Left lobe of liver (tissue), 2 donors: ENCODE measurements around the gene NDUFB4. TPM values are rescaled to one million over a fixed set of nuclear protein-coding genes. Genes with fewer than 3 reads are reported as not detected.

Experiments
- ATAC-seq: fragments of 200-7000 bp; cut with Tn5 transposase; one replicate; pipeline ENCODE4 v1.9.1; 2020; ENCODE audit warnings: mild to moderate bottlenecking, moderate library complexity
- DNase-seq: peaks from one replicate; pipeline ENCODE4 v3.0.0-alpha.2; 2020; ENCODE audit warnings: low spot score
- total RNA-seq: library from RNA; stranded (reverse); gene quantifications from one replicate; pipeline ENCODE4 v1.2.1, GENCODE V29; 2021
- donor health status: DM: no; HTN: no; CAD: no; lungs with moderate emphysema.
- donor health status: DM: no; HTN: yes; CAD: no.

Gene NDUFB4
- 65.2 TPM for total RNA-seq

- peak; percentile 98 for DNase-seq
- ATAC-seq, result peak; percentile 98
Measured at GRCh38 chr3:120596116-120596852, at the start of gene NDUFB4. Gene NDUFB4, plus strand, starts transcription at chr3:120596336. Its CDS starts 24 bp downstream, at chr3:120596360.

GRCh38 chr3:120550546-120550945 lies 45.6 kb upstream of the NDUFB4 start:
- ATAC-seq, result peak; percentile 52

GRCh38 chr3:120552184-120553172 lies 43.7 kb upstream of the NDUFB4 start:
- DNase-seq (no peak), ATAC-seq (no peak)

More at GRCh38 chr3:120550546-120550945, 45.6 kb upstream of the NDUFB4 start:
- DNase-seq, result no peak

GRCh38 chr3:120554812-120555606 lies 41.1 kb upstream of the NDUFB4 start:
- DNase-seq (peak; percentile 59), ATAC-seq (peak; percentile 4)

GRCh38 chr3:120555657-120556509 lies 40.3 kb upstream of the NDUFB4 start:
- ATAC-seq (peak; percentile 69), DNase-seq (peak; percentile 94)

GRCh38 chr3:120557115-120557514 lies 39.0 kb upstream of the NDUFB4 start:
- DNase-seq (no peak), ATAC-seq (no peak)

- ATAC-seq, result peak; percentile 70
- peak; percentile 89 for DNase-seq
Measured at GRCh38 chr3:120558771-120559241, 37.3 kb upstream of the NDUFB4 start.

GRCh38 chr3:120559242-120560061 lies 36.7 kb upstream of the NDUFB4 start:
- ATAC-seq, result peak; percentile 25
- peak; percentile 72 for DNase-seq

- DNase-seq, result no peak
- ATAC-seq, result no peak
Measured at GRCh38 chr3:120560304-120561250, 35.6 kb upstream of the NDUFB4 start.

- peak; percentile 56 for ATAC-seq
- peak; percentile 63 for DNase-seq
Measured at GRCh38 chr3:120561251-120562045, 34.7 kb upstream of the NDUFB4 start.

GRCh38 chr3:120563356-120564022 lies 32.6 kb upstream of the NDUFB4 start:
- DNase-seq (no peak), ATAC-seq (no peak)

- no peak for DNase-seq
- no peak for ATAC-seq
Measured at GRCh38 chr3:120566243-120566975, 29.7 kb upstream of the NDUFB4 start.

GRCh38 chr3:120567370-120568201 lies 28.6 kb upstream of the NDUFB4 start:
- ATAC-seq (peak; percentile 96), DNase-seq (no peak)

GRCh38 chr3:120568202-120568531 lies 28.0 kb upstream of the NDUFB4 start:
- no peak for ATAC-seq
- DNase-seq, result no peak

- ATAC-seq, result no peak
- DNase-seq, result no peak
Measured at GRCh38 chr3:120568598-120568997, 27.5 kb upstream of the NDUFB4 start.
